Superior temporal gyrus (tissue), 1 donor: ENCODE data around the gene SUN5.

Experiments
- DNase-seq: peaks from one replicate; pipeline ENCODE4 v3.0.0-alpha.2; 2016; ENCODE audit errors: extremely low spot score

SUN5 gene

DNA sequence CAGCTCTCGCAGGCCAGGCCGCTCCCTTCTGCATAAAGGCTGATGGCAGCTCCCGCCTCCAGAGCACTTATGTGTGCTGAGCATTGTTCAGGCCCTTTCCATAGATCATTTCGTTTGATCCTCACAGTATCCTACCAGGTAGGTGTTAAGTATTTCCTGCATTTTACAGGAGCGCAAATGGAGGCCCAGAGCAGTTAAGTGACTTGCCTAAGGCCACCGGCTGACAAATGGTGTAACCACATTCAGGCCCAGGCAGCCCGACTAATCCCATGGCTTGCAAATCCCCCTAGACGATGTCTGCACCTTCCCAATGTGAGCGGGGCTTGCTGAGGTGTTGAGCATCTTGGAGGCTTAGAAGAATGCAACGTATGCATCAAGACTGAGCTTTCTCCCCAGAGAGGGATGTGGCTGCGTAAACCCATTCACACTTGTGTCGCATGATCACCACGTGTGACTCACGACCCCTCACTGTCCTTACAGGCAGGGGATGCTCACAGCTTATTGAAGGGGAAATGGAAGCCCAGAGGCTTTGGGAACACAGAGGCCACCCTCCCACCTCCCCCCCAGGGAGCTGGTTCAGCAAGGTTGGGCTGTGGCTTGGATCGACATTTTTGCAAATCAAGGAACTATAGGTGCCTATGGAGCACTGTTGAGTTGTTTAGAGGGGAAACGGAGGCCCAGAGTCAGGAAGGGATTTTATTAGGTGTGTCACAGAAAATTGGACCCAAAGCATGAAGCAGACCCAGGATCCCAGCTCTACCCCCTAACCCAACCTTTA lies 10.3 kb upstream of the SUN5 start:
- DNase-seq = no peak

DNA sequence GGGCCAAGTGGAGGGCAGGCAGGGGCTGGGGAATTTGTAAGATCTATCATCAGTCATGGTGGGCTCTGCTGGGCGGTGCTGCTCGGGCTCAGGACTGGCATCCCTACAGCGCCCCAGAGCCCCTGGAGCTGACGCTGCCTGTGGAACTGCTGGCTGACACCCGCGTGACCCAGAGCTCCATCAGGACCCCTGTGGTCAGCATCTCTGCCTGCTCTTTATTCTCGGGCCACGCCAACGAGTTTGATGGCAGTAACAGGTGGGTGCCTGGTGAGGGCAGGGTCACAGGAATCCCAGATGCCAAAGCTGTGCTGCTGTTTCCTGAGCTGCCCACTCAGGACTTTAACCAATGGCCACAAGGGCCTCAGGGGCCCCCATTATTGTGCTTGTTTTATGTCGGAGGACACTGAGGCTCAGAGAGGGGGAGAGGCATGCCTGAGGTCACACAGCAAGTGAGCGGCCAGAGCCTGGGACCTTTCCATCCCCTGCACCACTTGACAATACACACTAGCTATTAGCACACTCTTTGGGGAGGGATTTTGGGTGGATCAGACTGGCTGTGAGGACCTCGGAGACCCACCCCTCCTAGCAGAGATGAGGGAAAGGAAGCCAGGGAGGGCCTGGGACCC lies 9.6 kb upstream of the SUN5 start:
- no peak for DNase-seq

DNA sequence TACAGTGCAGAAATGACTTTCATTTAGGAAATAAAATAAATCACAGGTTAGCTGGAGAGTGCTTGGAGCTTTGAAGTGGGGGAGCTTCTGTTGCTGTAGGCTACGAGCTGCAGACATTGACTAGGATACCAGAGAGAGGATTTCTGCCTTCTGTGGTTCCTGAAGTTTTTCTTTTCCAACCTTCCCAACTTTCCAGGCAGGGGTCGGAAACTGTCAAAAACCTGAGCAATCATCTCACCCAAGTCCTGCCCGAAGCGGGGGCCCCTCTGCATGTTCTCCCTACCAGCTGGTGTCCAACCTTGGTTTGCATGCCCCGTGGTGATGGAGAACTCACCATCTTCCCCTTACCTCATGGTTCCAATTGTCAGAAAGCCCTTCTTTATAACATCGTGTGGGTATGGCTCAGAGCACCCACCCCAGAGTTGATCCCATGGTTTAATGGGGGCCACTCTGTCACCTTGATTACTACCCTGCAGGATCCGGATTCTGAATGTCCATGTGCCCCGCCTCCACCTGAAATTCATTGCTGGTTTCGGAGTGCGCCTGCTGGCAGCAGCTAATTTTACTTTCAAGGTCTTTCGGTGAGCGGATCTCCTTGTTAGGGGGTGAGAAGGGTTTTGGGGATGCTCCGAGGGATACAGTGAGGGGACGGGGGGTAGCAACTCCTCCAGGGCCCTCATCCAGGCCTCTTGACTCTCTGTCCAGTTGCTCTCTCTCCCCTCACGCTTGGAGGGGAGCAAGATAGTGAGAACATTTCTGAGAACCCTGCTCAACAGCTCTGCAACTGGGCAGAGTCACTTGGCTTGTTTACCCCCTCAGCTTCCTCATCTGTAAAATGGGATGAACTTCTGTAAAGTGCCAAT lies 8.3 kb upstream of the SUN5 start:
- DNase-seq = no peak

DNA sequence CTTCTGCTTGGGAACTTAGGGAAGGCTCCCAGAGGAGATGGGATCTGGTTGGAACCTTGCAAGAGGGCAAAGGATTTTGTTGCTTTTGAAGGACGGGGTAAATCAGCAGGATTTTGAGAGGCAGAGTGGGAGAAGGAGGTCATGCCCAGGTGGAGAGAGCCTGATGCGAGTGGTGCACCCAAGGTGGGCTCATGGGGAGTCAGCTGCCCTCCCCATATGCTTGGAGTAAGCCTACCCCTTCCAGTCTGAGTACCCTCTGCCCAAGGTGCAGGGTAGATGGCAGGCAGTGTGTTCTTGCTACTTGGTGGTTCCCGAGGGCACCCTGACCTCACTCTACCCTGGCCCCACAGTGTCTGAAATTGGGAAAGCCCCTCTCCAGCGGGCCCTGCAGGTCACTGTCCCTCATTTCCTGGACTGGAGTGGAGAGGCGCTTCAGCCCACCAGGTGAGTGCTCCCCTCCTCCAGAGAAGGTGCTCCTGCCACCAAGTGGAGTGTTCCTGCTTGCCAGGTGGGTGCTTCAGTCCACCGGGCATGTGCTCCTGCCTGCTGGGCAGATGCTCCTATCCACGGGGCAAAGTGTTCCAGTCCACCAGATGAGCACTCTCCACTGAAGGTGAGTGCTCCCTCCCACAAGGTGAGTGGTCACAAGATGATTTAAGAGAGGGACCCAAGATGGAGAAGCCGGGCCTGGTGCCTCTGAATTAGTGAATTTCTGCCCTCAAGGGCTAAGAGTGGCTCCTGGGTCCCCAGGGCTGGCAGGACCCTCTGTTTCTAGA lies 6.6 kb upstream of the SUN5 start:
- DNase-seq = no peak

DNA sequence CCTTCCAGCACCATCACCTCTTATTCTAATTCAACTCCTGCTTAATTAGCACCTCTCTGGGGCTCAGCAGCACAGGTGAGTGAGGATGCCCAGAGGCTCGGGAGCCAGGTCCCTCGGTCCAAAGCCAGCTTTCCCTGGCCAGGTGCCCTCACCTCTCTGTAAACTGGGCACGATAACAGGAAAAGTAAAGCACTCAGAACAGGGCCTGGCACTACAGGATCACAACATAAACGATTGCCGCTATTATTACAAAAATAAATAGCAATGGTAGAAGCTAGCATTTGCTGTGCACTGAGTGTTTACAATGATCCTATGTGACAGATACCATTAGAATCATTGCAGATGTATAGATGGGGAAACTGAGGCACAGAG lies 5.9 kb upstream of the SUN5 start:
- DNase-seq = no peak

DNA sequence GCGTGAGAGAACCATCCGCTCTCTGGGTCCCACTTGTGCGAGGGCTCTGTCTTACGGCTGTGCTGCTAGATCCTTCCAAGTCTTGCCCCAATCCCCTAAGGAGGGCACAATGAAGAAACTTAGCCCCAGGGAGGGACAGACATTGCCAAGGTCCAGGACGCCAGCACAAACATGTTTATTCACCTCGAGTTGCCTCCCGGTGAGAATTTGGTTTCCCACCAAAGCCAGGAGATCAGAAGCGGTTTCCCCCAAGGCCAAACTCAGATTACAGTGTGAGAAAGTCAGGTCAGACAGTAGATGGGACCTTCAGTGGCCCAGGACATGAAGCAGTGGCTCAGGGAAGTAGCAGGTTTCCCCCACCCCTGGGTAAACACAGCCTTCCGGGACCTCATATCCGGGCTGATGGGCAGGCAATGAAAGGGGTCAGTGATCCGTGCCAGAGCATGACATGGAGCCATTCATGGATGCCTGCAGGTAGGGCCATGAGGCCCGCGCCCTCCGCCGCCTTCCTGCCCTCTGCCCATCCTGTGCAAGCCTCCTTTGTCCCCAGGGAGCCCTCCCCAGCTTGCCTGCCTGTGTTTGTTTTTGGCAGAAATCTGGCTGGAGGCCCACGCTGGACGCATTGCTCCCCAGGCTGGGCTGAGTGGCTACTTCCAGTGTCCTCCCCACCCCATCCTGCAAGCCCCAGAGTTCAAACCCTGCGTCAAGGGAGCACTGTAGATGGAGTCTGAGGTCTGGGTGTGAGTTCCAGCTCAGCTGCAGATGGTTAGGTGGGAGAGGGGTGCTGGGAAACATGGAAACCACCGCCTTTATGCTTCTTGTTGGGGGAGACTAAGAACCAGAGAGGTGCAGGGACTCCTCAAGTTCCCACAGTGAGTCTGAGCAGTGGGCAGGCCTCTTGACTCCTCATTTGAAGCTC lies 5.2 kb upstream of the SUN5 start:
- DNase-seq = no peak

DNA sequence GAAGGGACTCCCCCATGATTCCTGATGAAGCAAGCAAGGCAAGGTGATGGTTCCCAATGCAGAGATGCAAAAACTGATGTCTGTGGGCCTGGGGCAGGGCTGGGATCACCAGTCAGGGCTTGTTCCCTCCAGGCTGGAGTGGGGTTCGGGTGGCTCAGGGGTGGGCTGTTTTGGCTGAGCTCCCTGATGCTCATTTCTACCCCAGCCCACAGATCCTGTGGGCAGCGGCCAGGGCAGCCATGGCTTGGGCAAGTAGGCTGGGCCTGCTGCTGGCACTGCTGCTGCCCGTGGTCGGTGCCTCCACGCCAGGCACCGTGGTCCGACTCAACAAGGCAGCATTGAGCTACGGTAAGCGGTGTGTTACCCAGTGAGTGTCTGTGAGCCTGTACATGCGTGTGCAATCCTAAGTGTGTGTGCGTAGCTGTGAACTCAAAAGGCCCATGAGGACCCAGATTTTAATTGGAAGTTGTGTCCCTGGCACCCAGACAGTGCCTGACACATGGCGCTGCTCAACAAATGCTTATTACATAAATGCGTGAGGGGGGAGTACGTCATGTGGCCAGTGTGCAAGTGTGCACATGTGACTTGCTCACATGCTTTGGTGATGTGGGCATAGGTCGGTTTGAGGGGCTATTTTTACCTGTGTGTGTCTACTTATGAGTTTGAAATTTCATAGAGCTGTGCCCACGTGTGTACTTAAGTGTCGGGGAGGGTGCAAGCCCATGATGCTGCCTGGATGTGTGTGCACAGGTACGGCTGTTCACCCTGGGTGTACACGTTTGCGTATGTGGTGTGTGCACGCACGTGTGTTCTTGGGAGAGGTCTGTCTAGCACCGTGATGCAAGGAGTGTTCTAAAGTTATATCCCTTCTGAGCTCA lies 4.3 kb upstream of the SUN5 start:
- no peak for DNase-seq

DNA sequence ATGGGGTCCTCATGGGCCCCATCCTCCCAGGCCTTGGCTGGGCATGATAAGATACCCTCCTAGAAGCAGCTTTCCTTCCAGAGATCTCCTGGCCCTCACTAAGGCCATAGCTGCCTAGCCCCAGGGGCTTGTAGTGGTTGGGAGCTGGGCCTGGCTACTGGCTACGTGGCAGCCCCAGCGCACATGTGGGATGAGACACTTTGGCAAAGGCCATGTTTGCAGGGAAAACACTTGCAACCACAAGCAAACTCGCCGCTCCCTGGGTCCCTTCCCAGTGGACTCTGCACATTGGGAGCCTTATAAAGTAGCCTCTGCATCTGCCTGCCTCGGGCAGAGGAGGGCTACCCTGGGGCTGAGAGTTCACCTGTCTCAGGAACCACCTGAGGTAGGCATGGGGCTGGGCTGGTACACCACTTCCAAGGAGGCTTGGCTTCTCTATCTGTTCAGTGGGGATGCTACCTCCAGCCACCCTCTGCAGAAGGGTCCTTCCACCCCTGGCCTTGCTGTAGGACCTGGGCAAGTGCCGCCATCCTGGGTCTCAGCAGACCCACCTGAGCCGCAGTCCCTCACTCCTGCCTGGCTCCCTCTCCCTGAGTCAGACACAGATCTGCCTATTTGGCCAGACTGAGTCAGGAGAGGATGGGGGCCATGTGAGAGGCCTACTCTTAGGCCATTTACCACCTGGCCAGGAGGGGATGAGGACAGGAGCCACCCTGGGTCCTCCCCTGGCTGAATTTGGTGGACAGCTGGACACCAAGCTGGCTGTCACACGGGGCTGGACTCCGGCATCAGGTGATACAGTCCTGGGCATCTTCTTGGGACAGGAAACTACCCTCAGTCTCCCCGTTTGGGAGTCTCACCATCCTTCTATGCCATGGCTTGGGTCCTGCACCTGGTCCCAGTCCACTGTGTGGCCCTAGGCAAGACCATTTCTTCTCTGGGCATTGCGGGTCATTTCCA lies 3.4 kb upstream of the SUN5 start, which contains the start of gene BPIFB2:
BPIFB2 (plus strand) TSS at position 329 of the 960 bp plus-strand sequence. CDS start 871 bp downstream, outside the sequence.
- no peak for DNase-seq

DNA sequence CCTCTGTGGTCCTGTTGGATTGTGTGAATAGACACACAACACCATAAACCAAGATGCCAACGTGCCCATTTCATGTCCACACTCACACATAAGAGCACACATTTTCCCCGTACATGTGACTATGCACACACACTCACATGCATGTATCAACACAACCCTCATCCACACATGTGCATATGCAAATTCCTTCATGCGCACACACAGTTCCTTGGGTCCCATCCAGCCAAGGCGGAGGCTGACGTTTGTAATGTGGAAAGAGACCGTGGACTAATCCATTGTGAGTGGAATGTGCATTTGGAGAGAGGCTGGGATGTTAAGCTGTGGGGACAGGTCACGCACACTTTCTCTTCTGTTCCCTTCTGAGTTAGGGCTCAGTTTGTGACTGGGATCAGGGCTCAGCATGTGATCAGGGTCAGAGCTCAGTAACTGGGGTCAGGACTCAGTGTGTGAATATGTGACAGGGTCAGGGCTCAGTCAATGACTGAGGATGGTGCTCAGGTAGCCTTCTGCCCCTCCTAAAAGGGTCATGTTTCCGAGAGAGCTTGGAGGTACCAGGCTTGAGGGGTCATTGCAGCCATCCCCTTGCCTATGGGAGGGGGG lies 2.6 kb upstream of the SUN5 start:
- DNase-seq = no peak

DNA sequence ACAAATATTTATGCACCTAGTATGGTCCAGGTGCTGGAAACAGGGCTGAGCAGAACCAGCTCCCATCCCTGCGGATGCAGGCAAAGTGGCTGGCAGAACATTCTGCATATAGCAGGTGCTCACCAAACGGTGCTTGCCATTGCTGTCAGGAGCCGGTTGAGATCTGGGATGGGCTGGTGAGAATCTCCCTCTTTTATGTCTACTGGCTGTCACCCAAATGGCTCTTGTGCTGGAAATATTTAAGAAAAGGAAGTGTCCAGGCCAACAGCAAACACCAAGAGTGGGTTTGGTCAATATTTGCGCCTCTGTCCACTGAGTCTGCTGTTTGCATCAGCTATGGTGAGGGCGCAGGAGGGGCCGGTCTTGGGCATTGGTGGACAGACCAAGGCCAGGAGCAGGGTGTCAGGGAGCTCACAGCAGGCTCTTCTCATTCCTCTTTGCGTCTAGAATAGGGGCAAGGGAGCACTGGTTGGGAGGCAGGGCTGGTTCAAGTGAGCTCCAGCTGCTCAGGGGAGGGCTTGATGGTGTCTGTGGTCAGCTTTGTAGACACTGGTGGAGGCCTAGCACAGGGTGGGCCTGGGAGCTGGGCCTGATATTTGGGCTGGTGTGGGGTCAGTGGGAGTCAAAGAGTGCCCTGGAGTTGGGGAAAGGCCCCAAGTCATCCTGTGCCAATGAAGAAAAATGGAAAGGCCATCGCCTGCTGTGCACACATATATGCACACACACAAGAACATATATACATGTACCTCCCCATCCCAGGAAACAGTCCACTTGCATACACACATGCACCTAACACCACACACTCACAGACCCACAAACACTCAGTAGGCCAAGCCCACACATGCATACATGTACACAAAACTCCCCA lies 1.9 kb upstream of the SUN5 start:
- DNase-seq = no peak

DNA sequence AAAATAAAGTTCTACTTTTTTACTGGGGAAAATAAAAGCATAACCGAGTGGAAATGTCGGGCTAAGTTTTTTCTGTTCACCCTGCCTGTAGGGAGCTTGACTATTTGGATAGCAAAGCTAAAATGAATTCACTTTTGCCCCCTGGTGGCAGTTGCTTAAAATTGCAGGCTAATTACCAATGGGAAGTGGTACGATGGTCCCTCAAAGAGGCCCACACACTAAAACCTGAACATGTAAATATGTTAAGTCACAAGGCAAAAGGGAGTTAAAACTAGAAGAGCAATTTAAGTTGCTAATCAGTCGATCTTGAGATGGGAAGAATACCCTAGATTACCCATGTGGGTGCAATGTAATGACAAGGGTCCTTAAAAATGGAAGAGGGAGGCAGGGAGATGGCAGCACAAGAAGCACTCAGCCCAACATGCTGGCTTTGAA lies 916 bp upstream of the SUN5 start:
- no peak for DNase-seq

DNA sequence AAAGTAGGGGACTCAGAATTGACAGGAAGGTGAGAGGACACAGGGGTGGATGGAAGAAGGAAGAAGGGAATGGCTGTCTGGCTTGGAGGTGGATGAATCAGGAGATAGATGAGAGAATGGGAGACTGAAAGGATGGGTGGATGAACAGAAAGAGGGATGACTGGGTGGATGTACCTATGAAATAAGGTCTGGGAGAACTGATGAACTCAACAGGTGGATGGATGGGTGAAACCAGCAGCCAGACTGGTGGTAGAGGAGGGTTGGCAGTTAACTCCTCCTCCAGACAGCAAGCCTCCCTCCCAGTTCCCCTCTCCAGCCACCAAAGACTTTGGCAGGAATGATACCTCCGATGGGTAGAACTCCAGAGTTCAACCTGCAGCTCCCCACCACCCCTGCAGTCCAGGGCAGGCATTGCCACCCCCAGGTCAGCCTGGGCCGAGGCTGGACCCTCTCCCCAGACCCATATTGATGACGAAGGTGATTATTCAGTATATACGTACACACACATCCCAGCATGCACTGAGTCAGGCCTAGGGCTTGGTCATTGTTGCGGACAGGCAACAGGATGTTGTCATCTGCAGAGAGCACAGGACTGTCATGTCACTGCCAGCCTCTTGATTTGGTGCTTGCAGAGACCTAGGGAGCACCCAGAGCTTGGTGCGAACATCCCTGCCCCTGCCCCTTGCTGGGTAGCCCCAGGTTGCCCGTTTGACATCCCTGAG lies 2.0 kb downstream of the SUN5 start:
- no peak for DNase-seq

DNA sequence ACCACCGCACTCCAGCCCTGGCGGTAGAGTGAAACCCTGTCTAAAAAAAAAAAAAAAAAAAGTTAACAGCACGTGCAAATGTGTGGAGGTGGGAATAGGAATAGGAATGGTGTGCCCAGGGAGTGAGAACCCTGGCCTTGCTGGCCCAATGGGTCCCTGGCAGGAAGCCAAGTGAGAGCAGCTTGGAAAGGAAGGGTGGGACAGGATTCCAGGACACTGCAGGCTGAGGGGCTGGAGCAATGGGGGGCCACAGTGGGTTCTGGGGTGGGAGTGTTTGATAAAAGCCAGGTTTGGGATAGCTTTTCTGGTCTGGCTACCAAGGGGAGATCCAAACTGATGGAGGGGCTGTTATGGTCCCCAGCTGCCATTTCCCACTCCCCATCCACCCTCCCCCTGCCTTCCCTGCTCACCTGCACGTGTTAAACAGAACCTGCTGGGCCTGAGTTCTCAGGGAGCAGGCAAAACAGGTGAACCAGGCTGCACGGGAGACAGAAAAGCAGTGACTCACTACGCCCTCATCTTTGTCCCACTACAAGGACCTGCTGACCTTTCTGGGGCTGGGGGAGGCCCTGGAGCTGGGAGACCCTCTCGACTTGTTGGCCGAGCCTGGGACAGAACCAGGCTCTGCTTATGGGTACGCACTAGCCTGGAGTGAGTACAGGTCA lies 3.3 kb downstream of the SUN5 start:
- DNase-seq = no peak

DNA sequence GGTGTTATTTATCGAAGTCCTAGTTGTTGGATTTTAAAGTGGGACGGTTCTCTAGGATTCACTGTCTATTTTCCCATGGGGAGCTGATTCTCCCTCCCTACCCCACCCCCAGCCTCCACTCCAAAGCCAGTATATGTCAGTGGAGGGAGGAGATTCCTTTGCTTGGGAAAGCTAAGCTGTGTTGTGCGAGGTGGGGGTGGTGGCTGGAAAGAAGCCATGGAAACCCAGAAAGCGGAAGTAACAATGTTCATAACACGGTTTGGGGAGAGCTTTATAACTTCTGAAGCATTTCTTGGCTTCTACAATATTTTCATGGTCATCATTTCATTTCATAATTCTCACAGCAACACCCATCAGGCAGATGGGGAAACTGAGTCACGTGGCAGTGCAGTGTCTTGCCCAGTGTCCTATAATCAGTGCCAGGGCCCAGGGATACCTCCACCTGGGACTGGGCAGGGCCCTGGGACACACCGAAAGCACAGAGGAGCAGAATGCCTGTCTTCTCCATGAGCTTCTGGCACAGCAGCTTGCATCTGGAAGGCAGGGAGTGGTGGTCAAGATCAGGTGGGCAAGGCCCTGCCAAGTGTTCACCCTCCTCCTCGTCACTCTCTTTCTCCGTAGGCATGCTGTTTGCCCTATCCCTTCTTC lies 4.5 kb downstream of the SUN5 start:
- no peak for DNase-seq

DNA sequence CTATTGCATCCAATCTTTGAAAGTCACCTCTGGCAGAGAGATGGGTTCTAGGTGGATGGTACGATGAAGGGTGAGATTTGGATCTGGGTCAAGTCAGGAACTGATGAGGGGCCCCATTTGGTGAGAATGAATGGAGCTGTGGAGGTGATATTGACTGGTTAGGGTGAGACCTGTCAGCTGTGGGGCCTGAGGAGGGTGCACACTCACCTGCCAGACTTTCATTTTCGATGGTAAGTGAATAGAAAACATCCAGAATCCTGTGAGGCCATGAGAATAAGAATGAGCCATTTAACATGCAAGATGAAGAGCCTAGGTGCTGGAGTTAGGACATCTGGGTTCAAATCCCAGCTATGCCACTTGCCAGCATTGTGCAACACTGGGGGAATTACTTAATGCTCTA lies 6.8 kb downstream of the SUN5 start:
- DNase-seq = no peak
